B cell (primary cell): ENCODE data around the gene LCE3C. TPM values are rescaled to one million over a fixed set of nuclear protein-coding genes. Genes with fewer than 3 reads are reported as not detected.

ENCODE experiments used
- ATAC-seq: fragments of 200-7000 bp; cut with Tn5 transposase; one replicate; pipeline ENCODE4 v1.10.0; 2021; ENCODE audit warnings: low read depth, mild to moderate bottlenecking, moderate number of reproducible peaks, moderate library complexity
- CTCF ChIA-PET: fragments of 350-600 bp; sonication (Branson Sonifier 250); formaldehyde crosslinking; loops from one replicate; lab custom pipeline; 2021; ENCODE audit warnings: antibody characterized with exemption, inconsistent platforms; lab: Charles Lee
- POLR2A ChIA-PET: fragments of 350-600 bp; sonication (Branson Sonifier 250); formaldehyde crosslinking; loops from one replicate; lab custom pipeline; 2021; ENCODE audit warnings: antibody characterized with exemption; lab: Charles Lee
- DNase-seq: peaks from one replicate; pipeline ENCODE4 v3.0.0; 2013
- H2AFZ ChIP-seq: 2 replicates; pipeline ENCODE4 v1.6.1; 2012; ENCODE audit warnings: mild to moderate bottlenecking, low read depth, low read length; ENCODE audit not compliant: insufficient read depth, poor library complexity, severe bottlenecking
- H3K27ac ChIP-seq, 2 donors: 1 replicate in 1 of 2; 2 replicates in 1 of 2; pipeline ENCODE4 v1.5.1; 2012 to 2013; ENCODE audit warnings: low read length in 2 of 2, mild to moderate bottlenecking in 2 of 2, moderate library complexity in 1 of 2
- H3K27me3 ChIP-seq, 4 experiments: fragments of 200-600 bp in 1 of 4; sonication (generic) in 1 of 4; replicated peaks in 1 of 4; 1 replicate in 2 of 4; 2 replicates in 2 of 4; pipeline versions ENCODE4 v1.6.1 to v1.7.0; 2013 to 2016; ENCODE audit warnings: low read length in 3 of 4, mild to moderate bottlenecking in 2 of 4, mixed read lengths in 1 of 4, moderate library complexity in 1 of 4; ENCODE audit not compliant: insufficient read depth in 4 of 4, control insufficient read depth in 3 of 4; ENCODE audit errors: control extremely low read depth in 1 of 4
- H3K36me3 ChIP-seq, 2 experiments: replicated peaks in 1 of 2; 1 replicate in 1 of 2; 2 replicates in 1 of 2; pipeline versions ENCODE4 v1.6.1 to v1.7.1; 2013; ENCODE audit warnings: low read length in 1 of 2; ENCODE audit not compliant: insufficient read depth in 2 of 2, control insufficient read depth in 1 of 2; ENCODE audit errors: control extremely low read depth in 1 of 2, extremely low read depth in 1 of 2
- H3K4me1 ChIP-seq, 2 donors: fragments of 200-600 bp in 1 of 2; sonication (generic) in 1 of 2; 1 replicate in 1 of 2; 2 replicates in 1 of 2; pipeline versions ENCODE4 v1.5.1 to v1.6.1; 2013 to 2017; ENCODE audit warnings: low read length in 2 of 2; ENCODE audit not compliant: control insufficient read depth in 2 of 2, insufficient read depth in 2 of 2
- H3K4me2 ChIP-seq: replicated peaks from 2 replicates; pipeline ENCODE3; 2012; ENCODE audit warnings: mild to moderate bottlenecking, low read depth, low read length; ENCODE audit not compliant: poor library complexity, severe bottlenecking
- H3K4me3 ChIP-seq, 5 experiments: fragments of 200-600 bp in 1 of 5; sonication (generic) in 1 of 5; 1 replicate in 3 of 5; 2 replicates in 2 of 5; pipeline versions ENCODE4 v1.5.1 to v1.7.0; 2011 to 2016; ENCODE audit warnings: low read length in 4 of 5, mild to moderate bottlenecking in 4 of 5, low read depth in 2 of 5, control low read depth in 1 of 5, moderate library complexity in 1 of 5; ENCODE audit not compliant: insufficient read depth in 1 of 5; ENCODE audit errors: control extremely low read depth in 1 of 5, extremely low read depth in 1 of 5
- H3K79me2 ChIP-seq: fragments of 200-600 bp; sonication (generic); one replicate; pipeline ENCODE4 v1.6.0; 2016; ENCODE audit warnings: low read length; ENCODE audit not compliant: control insufficient read depth, insufficient read depth
- H3K9ac ChIP-seq: fragments of 200-600 bp; sonication (generic); 2 replicates; pipeline ENCODE4 v1.6.1; 2017; ENCODE audit warnings: mild to moderate bottlenecking, low read length, moderate library complexity
- H3K9me3 ChIP-seq, 3 donors: one replicate each; pipeline versions ENCODE4 v1.6.1 to v1.7.1; 2013; ENCODE audit warnings: low read length in 2 of 3; ENCODE audit not compliant: control insufficient read depth in 2 of 3, insufficient read depth in 1 of 3; ENCODE audit errors: control extremely low read depth in 1 of 3
- H4K20me1 ChIP-seq: 2 replicates; pipeline ENCODE4 v1.6.0; 2012; ENCODE audit warnings: mild to moderate bottlenecking, low read length; ENCODE audit not compliant: insufficient read depth, control insufficient read depth, poor library complexity, severe bottlenecking
- H3K27ac Mint-ChIP-seq: one replicate; pipeline ENCODE4 v1.8.0; 2021; ENCODE audit warnings: mixed read lengths
- H3K27me3 Mint-ChIP-seq: one replicate; pipeline ENCODE4 v1.8.0; 2021; ENCODE audit warnings: mixed read lengths
- H3K4me1 Mint-ChIP-seq: one replicate; pipeline ENCODE4 v1.8.0; 2021; ENCODE audit warnings: mixed read lengths
- H3K4me3 Mint-ChIP-seq: one replicate; pipeline ENCODE4 v1.8.0; 2021; ENCODE audit warnings: mixed read lengths
- H3K9me3 Mint-ChIP-seq: one replicate; pipeline ENCODE4 v1.8.0; 2022; ENCODE audit warnings: mixed read lengths; ENCODE audit not compliant: insufficient read depth
- EZH2 ChIP-seq: IDR thresholded peaks from 2 replicates; pipeline ENCODE4 v1.6.1; 2012; ENCODE audit warnings: borderline replicate concordance, low read depth, mild to moderate bottlenecking, moderate library complexity, low read length; ENCODE audit not compliant: insufficient read depth, poor library complexity, severe bottlenecking
- WGBS: methylation state at CpG from one replicate; pipeline ENCODE4 v1.1.5; 2013; ENCODE audit warnings: missing lambda C conversion rate; ENCODE audit not compliant: insufficient coverage; 5-methylcytosine and 5-hydroxymethylcytosine counted together
- intact Hi-C: fragments of 100-400 bp; cut with micrococcal nuclease; formaldehyde crosslinking; loops from one replicate; pipeline ENCODE4 v1.10.0; 2022
- polyA plus RNA-seq: library from polyadenylated mRNA; depleted of rRNA; stranded (reverse); fragments of >200 nt; gene quantifications from 2 replicates; pipeline ENCODE4 v1.2.3, GENCODE V29; 2012
- total RNA-seq, 2 donors: library from RNA; stranded (reverse); fragments of 120-200 nt in 1 of 2; gene quantifications; 1 replicate in 1 of 2; 2 replicates in 1 of 2; pipeline versions ENCODE4 v1.2.3 to v1.2.4, GENCODE V29; 2013 to 2022
- TF ChIP-seq, protein P1 (sequence below): fragments of 200-600 bp; IDR thresholded peaks from one replicate; pipeline ENCODE4 v1.8.0; 2022; ENCODE audit warnings: antibody characterized with exemption, mild to moderate bottlenecking

LCE3C gene
- total and polyA plus RNA-seq, 2 donors (not counting 1 experiment from before 2014, with no cell fraction given), result not detected

DNA sequence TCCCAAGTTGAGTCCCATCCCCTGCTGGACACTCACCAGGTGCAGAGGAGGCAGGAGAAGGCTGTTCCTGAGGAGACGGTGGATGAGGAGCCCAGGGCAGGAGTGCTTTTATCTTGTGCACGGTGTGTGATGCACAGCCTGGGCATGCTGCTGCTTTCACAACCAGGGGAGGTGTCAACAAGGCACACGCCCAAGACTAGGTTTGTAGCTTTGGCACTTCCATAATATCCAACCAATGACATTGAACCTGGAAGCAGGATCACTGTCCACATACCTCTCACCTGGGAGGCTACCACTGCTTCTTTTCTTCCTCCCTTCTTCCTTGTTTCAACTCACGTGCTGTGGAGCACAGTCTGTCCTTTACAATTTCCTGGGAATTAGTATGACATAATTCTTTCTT, 19.6 kb upstream of the LCE3C start, which contains the start of gene LCE3D:
Gene LCE3D (minus strand): TSS at position 84 of the 400 bp plus-strand sequence. CDS start 580 bp downstream, outside the sequence.
- no peak within 1 kb of the TSS for H3K9ac ChIP-seq
- Mint-ChIP-seq H3K4me1 (no peaks in the 10 kb centered on the region), H3K9me3 (no peaks in the 10 kb centered on the region), H3K4me3 (no peak within 1 kb of the TSS), H3K27me3 (peaks cover 12% of the 10 kb centered on the region), H3K27ac (no peak within 1 kb of the TSS)
- no peak for ATAC-seq
- no peaks in the 10 kb centered on the region for H4K20me1 ChIP-seq
- H3K36me3 ChIP-seq, result no peaks in the 10 kb centered on the region
- intact Hi-C loops, result no loop called here
- no peak within 1 kb of the TSS for H3K27ac ChIP-seq
- DNase-seq, result no peak
- no peak within 1 kb of the TSS for H2AFZ ChIP-seq
- no peaks in the 10 kb centered on the region for H3K27me3 ChIP-seq
- no peaks in the 10 kb centered on the region for H3K4me1 ChIP-seq
- H3K79me2 ChIP-seq, result no peaks in the 10 kb centered on the region
- TF ChIP-seq, protein P1, sequence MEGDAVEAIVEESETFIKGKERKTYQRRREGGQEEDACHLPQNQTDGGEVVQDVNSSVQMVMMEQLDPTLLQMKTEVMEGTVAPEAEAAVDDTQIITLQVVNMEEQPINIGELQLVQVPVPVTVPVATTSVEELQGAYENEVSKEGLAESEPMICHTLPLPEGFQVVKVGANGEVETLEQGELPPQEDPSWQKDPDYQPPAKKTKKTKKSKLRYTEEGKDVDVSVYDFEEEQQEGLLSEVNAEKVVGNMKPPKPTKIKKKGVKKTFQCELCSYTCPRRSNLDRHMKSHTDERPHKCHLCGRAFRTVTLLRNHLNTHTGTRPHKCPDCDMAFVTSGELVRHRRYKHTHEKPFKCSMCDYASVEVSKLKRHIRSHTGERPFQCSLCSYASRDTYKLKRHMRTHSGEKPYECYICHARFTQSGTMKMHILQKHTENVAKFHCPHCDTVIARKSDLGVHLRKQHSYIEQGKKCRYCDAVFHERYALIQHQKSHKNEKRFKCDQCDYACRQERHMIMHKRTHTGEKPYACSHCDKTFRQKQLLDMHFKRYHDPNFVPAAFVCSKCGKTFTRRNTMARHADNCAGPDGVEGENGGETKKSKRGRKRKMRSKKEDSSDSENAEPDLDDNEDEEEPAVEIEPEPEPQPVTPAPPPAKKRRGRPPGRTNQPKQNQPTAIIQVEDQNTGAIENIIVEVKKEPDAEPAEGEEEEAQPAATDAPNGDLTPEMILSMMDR, result no peak
- TF ChIP-seq EZH2, result no peak
- CTCF ChIA-PET, result no interaction called here
- WGBS, result 90% methylated on average over 3 of the region's 4 CpGs
- POLR2A ChIA-PET, result no interaction called here
- peaks cover 0 to 2% (median 0%) of the 10 kb centered on the region in 3 donors for H3K9me3 ChIP-seq
- H3K4me2 ChIP-seq, result no peak within 1 kb of the TSS
- H3K4me3 ChIP-seq, result no peak within 1 kb of the TSS

DNA sequence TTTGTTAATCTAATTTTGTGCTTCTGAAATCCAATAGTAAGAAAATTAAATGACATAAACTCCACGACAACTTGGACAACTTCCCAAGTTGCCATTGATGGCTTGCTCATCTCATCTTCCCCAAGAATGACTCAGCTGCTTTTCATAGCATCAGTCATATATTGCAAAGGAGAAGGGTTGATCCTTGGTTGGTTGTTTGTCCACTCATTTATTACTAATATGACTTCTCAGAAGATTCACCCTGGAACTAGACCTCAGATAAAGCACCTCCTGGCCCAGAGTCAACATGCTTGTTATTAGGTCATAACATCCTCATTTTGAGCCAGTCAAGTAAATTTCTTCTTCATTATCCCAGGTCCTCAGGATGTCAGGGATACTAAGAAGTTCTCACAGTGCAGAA, 17.4 kb upstream of the LCE3C start:
- no peak for TF ChIP-seq EZH2
- TF ChIP-seq, protein P1, result no peak
- CTCF ChIA-PET, result no interaction called here
- no peak for DNase-seq
- no peak overlapping the region for H3K4me3 Mint-ChIP-seq
- Histone ChIP-seq H3K4me3 (no peak overlapping the region), H3K27ac (no peak overlapping the region), H3K4me1 (no peaks in the 10 kb centered on the region), H4K20me1 (no peaks in the 10 kb centered on the region), H3K36me3 (no peaks in the 10 kb centered on the region), H3K9ac (no peak overlapping the region), H3K9me3 (peaks cover 0 to 1% (median 0%) of the 10 kb centered on the region in 3 donors), H3K79me2 (no peaks in the 10 kb centered on the region), H2AFZ (no peak overlapping the region), H3K27me3 (no peaks in the 10 kb centered on the region), H3K4me2 (no peak overlapping the region)
- POLR2A ChIA-PET, result no interaction called here
- no peaks in the 10 kb centered on the region for H3K9me3 Mint-ChIP-seq
- no peak overlapping the region for H3K27ac Mint-ChIP-seq
- WGBS, result no CpG with 5 or more reads among the region's 1 CpG
- intact Hi-C loops, result no loop called here
- no peaks in the 10 kb centered on the region for H3K4me1 Mint-ChIP-seq
- peaks cover 9% of the 10 kb centered on the region for H3K27me3 Mint-ChIP-seq
- ATAC-seq, result no peak
